SKM-1 treated with dmso at 0.1 percent for 144 hours (cell line): ENCODE results near the gene BTBD8.

ENCODE experiments used
- DNase-seq: peaks from one replicate; lab custom pipeline; 2025; ENCODE audit not compliant: unreplicated experiment; lab: John Stamatoyannopoulos, UW

Gene BTBD8

GRCh38 chr1:92188436-92189255 is 108.5 kb downstream of the BTBD8 start:
- no peak for DNase-seq

- no peak for DNase-seq
Observed at GRCh38 chr1:92191726-92192125, 111.6 kb downstream of the BTBD8 start.

- no peak for DNase-seq
Observed at GRCh38 chr1:92192246-92192645, 112.1 kb downstream of the BTBD8 start.

- DNase-seq = peak; percentile 49
Observed at GRCh38 chr1:92194511-92194910, 114.4 kb downstream of the BTBD8 start.

- peak; percentile 93 for DNase-seq
Observed at GRCh38 chr1:92201973-92202372, 121.8 kb downstream of the BTBD8 start.

GRCh38 chr1:92203105-92203504 is 123.0 kb downstream of the BTBD8 start:
- no peak for DNase-seq

GRCh38 chr1:92210701-92211100 is 130.6 kb downstream of the BTBD8 start:
- peak; percentile 42 for DNase-seq

- no peak for DNase-seq
Observed at GRCh38 chr1:92211166-92211565, 131.0 kb downstream of the BTBD8 start.

GRCh38 chr1:92217721-92218120 is 137.6 kb downstream of the BTBD8 start, which contains the start of gene C1orf146:
Gene C1orf146, plus strand, starts transcription at chr1:92217915. Its CDS starts 13,506 bp downstream, at chr1:92231421.
- DNase-seq = no peak

GRCh38 chr1:92218559-92218958 is 138.4 kb downstream of the BTBD8 start:
- DNase-seq = no peak

- DNase-seq = no peak
Observed at GRCh38 chr1:92219028-92219427, 138.9 kb downstream of the BTBD8 start.

- DNase-seq = no peak
Observed at GRCh38 chr1:92228401-92228800, 148.3 kb downstream of the BTBD8 start.

- no peak for DNase-seq
Observed at GRCh38 chr1:92230736-92231135, 150.6 kb downstream of the BTBD8 start.
